IMR-90 (cell line): ENCODE measurements around the gene IVL.

ENCODE experiments used
- CEBPB ChIP-seq: IDR thresholded peaks from 2 replicates; pipeline ENCODE4 v1.6.1; 2012; ENCODE audit warnings: low read depth, low read length, improper control_type of control experiment
- CTCF ChIP-seq: conservative IDR thresholded peaks from 2 replicates; pipeline ENCODE4 v1.5.1; 2012; ENCODE audit warnings: mild to moderate bottlenecking, low read depth, low read length, improper control_type of control experiment
- NFE2L2 ChIP-seq: fragments of 150-350 bp; IDR thresholded peaks from 2 replicates; pipeline ENCODE4 v1.6.1; 2016; ENCODE audit warnings: low read depth, mild to moderate bottlenecking, low read length
- RFX5 ChIP-seq: IDR thresholded peaks from 2 replicates; pipeline ENCODE4 v1.8.0; 2012; ENCODE audit warnings: low read depth, mild to moderate bottlenecking, low read length, moderate library complexity

- TF ChIP-seq CTCF (no peak), NFE2L2 (no peak), RFX5 (no peak), CEBPB (no peak)
Measured at GRCh38 chr1:152909206-152909605, 860 bp downstream of the IVL start.
